ENCODE data around the gene POLE3.
A peak's percentile ranks its signal among the peaks of the same experiment; 100 is the strongest.
"Not testable (repeated sequence)": the region's sequence is repeated elsewhere in the genome, so short reads cannot be mapped to it uniquely, and the experiment has no call there.

The POLE3 gene

DNA sequence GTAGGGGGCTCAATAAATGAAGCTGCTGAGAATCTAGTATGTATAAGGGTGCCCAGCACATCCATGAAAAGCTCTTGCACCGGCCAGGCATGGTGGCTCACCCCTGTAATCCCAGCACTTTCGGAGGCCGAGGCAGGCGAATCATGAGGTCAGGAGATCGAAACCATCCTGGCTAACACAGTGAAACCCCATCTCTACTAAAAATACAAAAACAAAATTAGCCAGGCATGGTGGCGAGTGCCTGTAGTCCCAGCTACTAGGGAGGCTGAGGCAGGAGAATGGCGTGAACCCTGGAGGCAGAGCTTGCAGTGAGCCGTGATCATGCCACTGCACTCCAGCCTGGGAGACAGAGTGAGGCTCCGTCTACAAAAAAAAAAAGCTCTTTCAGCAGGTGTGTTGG is 4.1 kb downstream of the POLE3 start:
- DNase-seq: not testable (repeated sequence)

DNA sequence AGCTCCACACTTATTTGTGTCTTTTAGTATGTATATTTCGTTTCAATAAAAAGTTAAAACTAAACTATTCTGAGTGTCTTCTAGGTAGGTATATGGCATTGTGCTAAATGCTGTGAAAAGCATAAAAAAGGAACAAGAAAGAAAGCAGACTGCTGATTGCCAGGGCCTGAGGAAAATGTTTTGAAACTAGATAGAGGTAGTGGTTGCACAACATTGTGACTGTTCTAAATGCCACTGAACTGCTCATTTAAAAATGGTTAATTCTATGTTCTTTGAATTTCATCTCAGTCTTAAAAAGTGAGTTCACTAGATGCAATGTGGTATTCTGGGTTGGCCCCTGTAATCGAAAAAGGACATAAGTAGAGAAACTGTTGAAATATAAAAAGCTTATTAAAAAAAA is 6.8 kb downstream of the POLE3 start:
- DNase-seq: no peak

DNA sequence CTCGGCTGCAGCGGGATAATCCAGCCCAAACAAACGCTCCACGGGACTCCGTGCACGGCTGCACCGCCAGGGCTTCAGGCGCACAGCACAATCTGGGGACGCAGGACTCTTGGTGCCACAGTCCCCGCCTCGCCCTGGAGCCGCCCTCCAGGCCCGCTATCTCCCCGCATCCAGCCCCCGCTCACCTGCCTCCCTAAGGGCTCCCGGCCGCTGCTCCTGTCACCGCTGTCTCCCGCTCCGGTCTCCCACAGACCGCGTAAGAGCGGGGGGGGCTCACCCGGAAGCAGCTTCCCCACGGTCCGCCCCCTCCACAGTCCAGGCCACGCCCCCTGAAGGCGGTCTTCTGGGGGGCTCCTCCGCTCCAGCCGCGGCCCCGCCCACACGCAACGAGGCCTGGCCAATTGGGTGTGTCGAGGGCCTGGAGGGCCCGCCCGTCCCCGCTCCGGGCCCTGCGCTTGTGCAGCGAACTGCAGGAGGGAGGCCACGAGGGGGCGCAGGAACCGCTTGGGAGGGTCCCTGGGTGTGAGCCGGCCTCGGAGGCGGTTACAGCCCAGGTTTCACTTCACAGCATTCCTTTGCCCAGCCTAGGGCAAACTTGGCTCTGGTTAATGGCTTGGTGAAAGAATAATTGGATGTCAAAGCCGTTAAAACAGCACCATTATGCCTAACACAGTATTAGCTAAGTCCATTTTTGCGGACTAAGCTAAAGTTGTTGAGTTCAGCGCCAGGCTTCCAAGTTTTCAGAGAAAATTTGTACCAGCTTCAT is 9.3 kb downstream of the POLE3 start, which contains the start of gene ALAD:
Gene ALAD (minus strand): TSS at position 258 of the 766 bp plus-strand sequence. CDS start 7,725 bp downstream, outside the sequence.
- peak; percentile 83 to 100 (median 98) for DNase-seq

GRCh38 chr9:113399646-113400200 is 10.8 kb downstream of the POLE3 start:
- no peak for DNase-seq

DNA sequence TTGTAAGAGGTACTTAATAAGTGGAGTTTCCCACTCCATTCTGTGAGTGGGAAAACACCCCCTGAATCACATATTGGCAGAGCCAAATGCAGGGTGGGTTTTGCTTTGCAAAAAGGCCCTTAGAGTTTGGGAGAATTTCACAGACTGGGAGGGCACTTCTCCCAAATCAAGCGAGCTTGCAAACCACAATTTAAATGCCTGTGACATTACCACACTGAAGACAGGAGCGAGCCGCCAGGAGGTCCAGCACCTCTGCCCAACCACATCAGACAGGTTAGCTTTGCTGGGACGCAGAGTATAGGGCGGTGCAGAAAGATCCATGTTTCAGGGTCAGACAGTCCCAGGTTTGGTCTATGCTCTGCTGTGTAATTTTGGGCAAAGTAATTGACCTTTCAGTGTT is 11.7 kb downstream of the POLE3 start:
- no peak for DNase-seq

GRCh38 chr9:113397203-113397631 is 13.3 kb downstream of the POLE3 start:
- DNase-seq: no peak

- DNase-seq: no peak
These were observed 15.2 kb downstream of the POLE3 start for GRCh38 chr9:113395000-113395861.

DNA sequence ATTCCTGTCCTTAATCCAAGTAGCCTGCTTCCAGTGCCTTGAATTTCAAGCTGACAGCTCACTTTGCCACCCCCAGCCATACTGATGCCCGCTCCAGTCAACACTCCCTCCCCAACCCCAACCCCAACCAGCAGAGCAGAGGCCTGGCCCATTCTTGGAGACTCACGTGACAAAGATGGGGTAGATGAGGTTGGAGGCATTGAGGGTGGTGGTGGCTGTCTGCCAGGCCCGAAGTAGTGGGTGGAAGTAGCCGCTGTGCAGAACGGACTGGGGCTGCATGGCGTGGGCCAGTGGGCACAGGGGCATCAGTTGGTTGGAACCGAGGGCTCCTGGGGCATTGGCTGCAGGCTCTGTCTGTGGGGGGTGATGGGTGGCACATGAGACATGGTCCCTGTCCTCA is 17.2 kb downstream of the POLE3 start:
- DNase-seq: peak in 35 of 56 donors; percentile 3 to 68 (median 26)

GRCh38 chr9:113391917-113392316 is 18.6 kb downstream of the POLE3 start:
- no peak for DNase-seq

GRCh38 chr9:113390192-113390960 is 20.1 kb downstream of the POLE3 start:
- no peak for DNase-seq

- DNase-seq: no peak
These were observed 21.0 kb downstream of the POLE3 start for GRCh38 chr9:113389451-113389850.

DNA sequence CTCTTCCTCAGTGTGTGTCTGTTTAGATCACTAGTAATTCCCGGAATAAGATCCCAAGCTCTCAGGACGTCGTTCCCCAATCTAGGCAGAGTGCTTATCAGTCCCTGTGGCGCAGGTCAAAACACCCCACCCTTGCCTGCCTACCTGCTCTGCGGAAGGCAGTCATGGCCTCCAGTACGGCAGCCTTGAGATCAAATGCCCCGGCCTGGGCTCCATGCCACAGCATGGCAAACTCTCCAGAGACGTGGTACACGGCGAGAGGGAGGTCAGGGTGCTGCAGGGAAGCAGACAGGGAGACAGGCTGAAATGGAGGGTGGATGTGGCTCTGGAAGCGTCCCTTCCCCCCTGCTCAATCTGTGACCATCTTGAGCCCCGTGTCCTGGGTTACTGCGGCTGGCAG is 21.6 kb downstream of the POLE3 start:
- DNase-seq: no peak

- DNase-seq: no peak
These were observed 22.8 kb downstream of the POLE3 start for GRCh38 chr9:113387560-113388230.

DNA sequence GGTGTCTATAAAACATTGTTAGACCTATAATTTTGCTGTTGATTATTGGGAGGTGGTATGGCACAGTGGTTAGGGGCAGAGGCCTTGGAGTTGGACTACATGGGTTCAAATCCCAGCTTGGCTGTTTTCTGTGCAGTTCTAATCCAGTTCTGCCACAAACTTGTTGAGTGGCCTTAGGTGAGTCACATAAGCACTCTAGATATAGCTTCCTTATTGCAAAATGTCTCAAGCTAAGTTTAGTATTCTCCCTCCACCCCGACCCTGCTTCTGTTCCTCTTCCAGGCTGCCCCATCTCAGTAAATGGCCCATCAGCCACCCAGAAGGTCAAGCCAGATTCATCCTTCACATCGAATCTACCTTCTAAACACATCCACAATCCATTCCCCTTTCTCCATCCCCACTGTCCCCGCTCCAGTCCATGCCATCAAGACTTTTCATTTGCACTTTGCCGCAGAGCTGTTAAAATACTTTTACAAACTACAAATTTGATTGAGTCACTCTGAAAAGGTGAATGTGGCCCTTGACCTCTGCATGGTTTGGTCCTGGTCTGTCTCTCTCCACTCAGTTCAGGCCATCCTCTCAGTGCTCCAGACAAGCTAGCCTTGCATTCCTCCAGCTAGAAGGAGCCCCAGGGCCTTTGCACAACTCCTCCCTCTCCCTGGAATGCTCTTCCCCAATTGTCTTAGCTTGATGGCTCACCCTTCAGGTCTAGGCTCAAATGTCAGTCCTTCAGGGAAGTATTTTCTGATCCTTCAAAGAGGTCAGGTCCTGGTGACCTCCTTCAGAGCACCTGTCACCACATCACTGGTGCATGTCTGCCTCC is 23.7 kb downstream of the POLE3 start:
- DNase-seq: no peak

GRCh38 chr9:113381909-113382411 is 28.5 kb downstream of the POLE3 start:
- DNase-seq: no peak

DNA sequence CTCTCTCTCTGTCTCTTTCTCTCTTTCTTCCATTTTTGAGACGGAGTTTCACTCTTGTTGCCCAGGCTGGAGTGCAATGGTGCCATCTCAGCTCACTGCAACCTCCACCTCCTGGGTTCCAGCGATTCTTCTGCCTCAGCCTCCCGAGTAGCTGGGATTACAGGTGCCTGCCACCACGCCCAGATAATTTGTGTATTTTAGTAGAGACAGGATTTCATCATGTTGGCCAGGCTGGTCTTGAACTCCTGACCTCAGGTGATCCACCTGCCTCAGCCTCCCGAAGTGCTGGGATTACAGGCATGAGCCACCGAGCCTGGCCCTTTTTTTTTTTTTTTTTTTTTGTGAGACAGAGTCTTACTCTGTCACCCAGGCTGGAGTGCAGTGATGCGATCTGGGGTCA is 29.0 kb downstream of the POLE3 start:
- DNase-seq: not testable (repeated sequence)

GRCh38 chr9:113380869-113381378 is 29.6 kb downstream of the POLE3 start:
- DNase-seq: no peak

DNA sequence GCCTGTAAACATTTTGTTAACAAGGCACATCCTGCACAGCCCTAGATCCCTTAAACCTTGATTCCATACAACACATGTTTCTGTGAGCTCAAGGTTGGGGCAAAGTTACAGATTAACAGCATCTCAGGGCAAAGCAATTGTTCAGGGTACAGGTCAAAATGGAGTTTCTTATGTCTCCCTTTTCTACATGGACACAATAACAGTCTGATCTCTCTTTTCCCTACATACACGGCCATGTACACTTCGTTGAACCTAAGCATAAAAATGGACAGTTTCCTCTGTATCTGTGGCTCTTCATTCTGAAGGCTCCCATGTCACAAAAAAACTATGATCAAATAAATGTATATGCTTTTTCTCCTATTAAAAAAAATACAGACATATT is 30.7 kb downstream of the POLE3 start:
- not testable (repeated sequence) for DNase-seq

GRCh38 chr9:113379094-113379828 is 31.2 kb downstream of the POLE3 start:
- DNase-seq: not testable (repeated sequence)
